ENCODE measurements around the gene BCR.

GRCh38 chr22:23203452-23204124, 23.3 kb downstream of the BCR start:
- TF ChIP-seq CTCF (IDR thresholded peaks at IDR 0.05): no peak
- no peak for TF ChIP-seq POLR2AphosphoS5 (IDR thresholded peaks at IDR 0.05)

All from upper lobe of left lung (tissue), 4 donors.